BLaER1 treated with 17β-estradiol and CSF1 and Interleukin-3, amounts not matched to agents 10 nM and 100 nM (cell line): Measurements from ENCODE around the gene OR5H14.
"Not testable (repeated sequence)": the region's sequence is repeated elsewhere in the genome, so short reads cannot be mapped to it uniquely, and the experiment has no call there.

Source experiments
- H3K27ac ChIP-seq, 11 experiments: shearing (Covaris generic); formaldehyde crosslinking; 2 replicates each; pipeline ENCODE4 v1.8.1; 2022
- H3K27me3 ChIP-seq, 11 experiments: shearing (Covaris generic); formaldehyde crosslinking; 2 replicates each; pipeline ENCODE4 v1.8.1; 2022
- H3K36me3 ChIP-seq, 11 experiments: shearing (Covaris generic); formaldehyde crosslinking; 2 replicates each; pipeline ENCODE4 v1.8.1; 2022
- H3K4me1 ChIP-seq, 10 experiments: shearing (Covaris generic); formaldehyde crosslinking; 2 replicates each; pipeline ENCODE4 v1.8.1; 2022
- H3K4me2 ChIP-seq, 11 experiments: shearing (Covaris generic); formaldehyde crosslinking; 2 replicates each; pipeline ENCODE4 v1.8.1; 2022
- H3K4me3 ChIP-seq, 10 experiments: shearing (Covaris generic); formaldehyde crosslinking; 2 replicates each; pipeline ENCODE4 v1.8.1; 2022
- H3K9ac ChIP-seq, 11 experiments: shearing (Covaris generic); formaldehyde crosslinking; 2 replicates each; pipeline ENCODE4 v1.8.1; 2022
- H3K9me3 ChIP-seq, 11 experiments: shearing (Covaris generic); formaldehyde crosslinking; replicated peaks in 1 of 11; 2 replicates each; pipeline ENCODE4 v1.8.1; 2022
- H4K20me1 ChIP-seq, 11 experiments: shearing (Covaris generic); formaldehyde crosslinking; 2 replicates each; pipeline ENCODE4 v1.8.1; 2022
- Cebpa-rat ChIP-seq, 11 experiments: shearing (Covaris generic); IDR thresholded peaks; 2 replicates each; pipeline ENCODE4 v1.8.1; 2022

The OR5H14 gene

DNA sequence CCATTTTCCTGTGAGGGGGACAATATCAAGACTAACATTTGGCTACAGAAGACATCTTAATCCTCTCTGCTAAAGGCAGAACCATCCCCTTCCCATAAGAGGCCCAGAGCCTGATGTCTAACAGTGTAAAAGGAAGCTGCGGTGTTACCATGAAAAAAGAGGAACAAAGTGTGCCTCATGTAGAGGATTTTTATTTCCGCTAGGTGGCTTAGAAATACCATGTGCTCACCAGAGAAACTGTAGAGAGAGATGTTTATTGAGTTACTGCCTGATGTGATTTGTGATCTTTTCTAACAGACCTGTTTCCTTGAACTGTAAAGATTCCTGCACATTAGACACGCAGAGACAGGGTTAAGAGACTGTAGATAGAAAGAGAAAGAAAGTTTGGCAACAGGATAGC lies 41.3 kb downstream of the OR5H14 start:
- Histone ChIP-seq H3K36me3 (no peaks in the 10 kb centered on the region), H3K4me3 (no peak overlapping the region), H3K4me1 (no peaks in the 10 kb centered on the region), H3K27ac (no peak overlapping the region), H3K9me3 (no peaks in the 10 kb centered on the region), H3K4me2 (no peak overlapping the region), H4K20me1 (no peaks in the 10 kb centered on the region), H3K9ac (no peak overlapping the region), H3K27me3 (no peaks in the 10 kb centered on the region)
- TF ChIP-seq Cebpa-rat (IDR thresholded peaks at IDR 0.05): no peak

DNA sequence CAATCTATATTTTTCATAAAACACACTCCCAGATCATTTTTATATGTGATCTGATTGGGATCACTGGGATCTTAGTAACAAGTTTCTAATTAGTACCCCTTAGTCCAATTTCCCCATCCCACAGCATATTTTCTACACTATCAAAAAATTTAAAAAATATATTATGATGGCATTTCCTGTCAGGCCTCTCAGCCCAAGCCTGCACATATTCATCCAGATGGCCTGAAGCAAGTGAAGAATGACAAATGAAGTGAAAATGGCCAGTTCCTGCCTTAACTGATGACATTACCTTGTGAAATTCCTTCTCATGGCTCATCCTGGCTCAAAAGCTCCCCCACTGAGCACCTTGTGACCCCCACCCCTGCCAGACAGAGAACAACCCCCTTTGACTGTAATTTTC lies 43.6 kb downstream of the OR5H14 start:
- H3K4me2 ChIP-seq, H3K27ac ChIP-seq, H3K9ac ChIP-seq, H4K20me1 ChIP-seq, H3K27me3 ChIP-seq, H3K4me3 ChIP-seq, H3K9me3 ChIP-seq, H3K36me3 ChIP-seq, H3K4me1 ChIP-seq: not testable (repeated sequence)

DNA sequence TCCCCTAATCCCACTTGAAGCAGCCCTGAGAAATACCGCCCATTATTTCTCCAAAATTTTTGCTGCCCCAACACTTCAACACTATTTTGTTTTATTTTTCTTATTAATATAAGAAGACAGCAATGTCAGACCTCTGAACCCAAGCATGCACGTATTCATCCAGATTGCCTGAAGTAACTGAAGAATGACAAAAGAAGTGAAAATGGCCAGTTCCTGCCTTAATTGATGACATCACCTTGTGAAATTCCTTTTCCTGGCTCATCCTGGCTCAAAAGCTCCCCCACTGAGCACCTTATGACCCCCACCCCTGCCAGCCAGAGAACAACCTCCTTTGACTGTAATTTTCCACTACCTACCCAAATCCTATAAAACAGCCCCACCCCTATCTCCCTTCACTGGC lies 49.0 kb downstream of the OR5H14 start:
- H3K9ac ChIP-seq, H3K4me3 ChIP-seq, H3K4me2 ChIP-seq, H3K36me3 ChIP-seq, H4K20me1 ChIP-seq, H3K27ac ChIP-seq, H3K27me3 ChIP-seq, H3K4me1 ChIP-seq, H3K9me3 ChIP-seq: not testable (repeated sequence)

DNA sequence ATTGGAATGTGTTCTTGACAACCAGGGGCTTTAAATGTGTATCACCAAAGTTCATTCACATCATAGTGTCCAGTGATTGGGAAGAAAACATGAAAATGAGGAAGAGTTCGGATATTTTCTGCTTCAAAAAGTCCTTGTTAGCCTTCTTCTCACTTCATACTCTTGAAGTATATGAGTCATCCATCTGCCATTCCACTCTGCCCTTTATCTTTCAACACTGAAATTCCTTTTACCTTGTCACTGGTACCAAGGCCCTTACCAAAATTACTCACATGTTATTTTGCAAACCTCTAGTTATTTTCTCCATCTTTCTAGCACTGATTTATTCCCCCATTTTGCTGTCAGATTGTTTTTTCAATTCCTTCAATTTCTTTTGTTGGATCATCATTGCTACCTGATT lies 51.7 kb downstream of the OR5H14 start:
- Histone ChIP-seq H3K27ac (no peak overlapping the region), H3K4me1 (no peaks in the 10 kb centered on the region), H3K4me2 (no peak overlapping the region), H3K9me3 (no peaks in the 10 kb centered on the region), H3K27me3 (no peaks in the 10 kb centered on the region), H4K20me1 (no peaks in the 10 kb centered on the region), H3K36me3 (no peaks in the 10 kb centered on the region), H3K9ac (no peak overlapping the region), H3K4me3 (no peak overlapping the region)
- TF ChIP-seq Cebpa-rat (IDR thresholded peaks at IDR 0.05): no peak
